Measurements from ENCODE around the gene FOXP2.

- TF ChIP-seq, protein P1, sequence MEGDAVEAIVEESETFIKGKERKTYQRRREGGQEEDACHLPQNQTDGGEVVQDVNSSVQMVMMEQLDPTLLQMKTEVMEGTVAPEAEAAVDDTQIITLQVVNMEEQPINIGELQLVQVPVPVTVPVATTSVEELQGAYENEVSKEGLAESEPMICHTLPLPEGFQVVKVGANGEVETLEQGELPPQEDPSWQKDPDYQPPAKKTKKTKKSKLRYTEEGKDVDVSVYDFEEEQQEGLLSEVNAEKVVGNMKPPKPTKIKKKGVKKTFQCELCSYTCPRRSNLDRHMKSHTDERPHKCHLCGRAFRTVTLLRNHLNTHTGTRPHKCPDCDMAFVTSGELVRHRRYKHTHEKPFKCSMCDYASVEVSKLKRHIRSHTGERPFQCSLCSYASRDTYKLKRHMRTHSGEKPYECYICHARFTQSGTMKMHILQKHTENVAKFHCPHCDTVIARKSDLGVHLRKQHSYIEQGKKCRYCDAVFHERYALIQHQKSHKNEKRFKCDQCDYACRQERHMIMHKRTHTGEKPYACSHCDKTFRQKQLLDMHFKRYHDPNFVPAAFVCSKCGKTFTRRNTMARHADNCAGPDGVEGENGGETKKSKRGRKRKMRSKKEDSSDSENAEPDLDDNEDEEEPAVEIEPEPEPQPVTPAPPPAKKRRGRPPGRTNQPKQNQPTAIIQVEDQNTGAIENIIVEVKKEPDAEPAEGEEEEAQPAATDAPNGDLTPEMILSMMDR (conservative IDR thresholded peaks at IDR 0.05; ENCODE audit: low read length): no peak
- TF ChIP-seq EZH2phosphoT487 (IDR thresholded peaks at IDR 0.05; ENCODE audit: borderline replicate concordance, low read depth, low read length): no peak
Observed at GRCh38 chr7:114711241-114711640, 296.6 kb downstream of the FOXP2 start.

All from OCI-LY7 (cell line).